H1 (cell line): ENCODE data around the gene FAAH2.

Source experiments
- BRCA1 ChIP-seq: IDR thresholded peaks from 2 replicates; pipeline ENCODE4 v1.6.1; 2012; ENCODE audit warnings: low read depth, low read length, improper control_type of control experiment
- CREB1 ChIP-seq: IDR thresholded peaks from 2 replicates; pipeline ENCODE4 v1.6.1; 2012; ENCODE audit warnings: inconsistent platforms
- EZH2 ChIP-seq: fragments of 200-600 bp; sonication (generic); IDR thresholded peaks from 2 replicates; pipeline ENCODE4 v1.7.1; 2012; ENCODE audit warnings: low read depth, mild to moderate bottlenecking, moderate library complexity, low read length, inconsistent platforms; ENCODE audit not compliant: severe bottlenecking
- FOSL1 ChIP-seq: IDR thresholded peaks from 2 replicates; pipeline ENCODE4 v1.6.1; 2011; ENCODE audit warnings: mild to moderate bottlenecking, low read depth, low read length, moderate library complexity; ENCODE audit not compliant: insufficient read depth
- MAFK ChIP-seq: IDR thresholded peaks from 2 replicates; pipeline ENCODE4 v1.6.1; 2012; ENCODE audit warnings: low read depth, mild to moderate bottlenecking, improper control_type of control experiment, low read length
- MAX ChIP-seq: IDR thresholded peaks from 2 replicates; pipeline ENCODE4 v1.6.1; 2012; ENCODE audit warnings: inconsistent platforms
- POLR2A ChIP-seq, 2 experiments: IDR thresholded peaks; 1 replicate in 1 of 2; 2 replicates in 1 of 2; pipeline ENCODE4 v1.6.1; 2011; ENCODE audit warnings: low read depth in 2 of 2, low read length in 2 of 2, mild to moderate bottlenecking in 2 of 2; ENCODE audit errors: control extremely low read depth in 1 of 2
- POLR2AphosphoS5 ChIP-seq: IDR thresholded peaks from 2 replicates; pipeline ENCODE4 v1.6.1; 2011; ENCODE audit warnings: low read depth, low read length
- RXRA ChIP-seq: IDR thresholded peaks from 2 replicates; pipeline ENCODE4 v1.6.1; 2011; ENCODE audit warnings: low read depth, mild to moderate bottlenecking, low read length, moderate library complexity; ENCODE audit not compliant: insufficient read depth
- SIN3A ChIP-seq, 2 experiments: IDR thresholded peaks in 1 of 2; conservative IDR thresholded peaks in 1 of 2; 2 replicates each; pipeline ENCODE4 v1.6.1; 2011 to 2012; ENCODE audit warnings: low read length in 2 of 2, improper control_type of control experiment in 1 of 2, low read depth in 1 of 2, mild to moderate bottlenecking in 1 of 2
- SIX5 ChIP-seq: IDR thresholded peaks from 2 replicates; pipeline ENCODE4 v1.6.1; 2011; ENCODE audit warnings: mild to moderate bottlenecking, low read depth, low read length
- TAF1 ChIP-seq: IDR thresholded peaks from 2 replicates; pipeline ENCODE4 v1.6.1; 2011; ENCODE audit warnings: mild to moderate bottlenecking, low read depth, low read length
- YY1 ChIP-seq: IDR thresholded peaks from 2 replicates; pipeline ENCODE4 v1.6.1; 2011; ENCODE audit warnings: low read depth, mild to moderate bottlenecking, low read length
- TF ChIP-seq, protein P1 (sequence below), 3 experiments: IDR thresholded peaks; 1 replicate in 2 of 3; 2 replicates in 1 of 3; pipeline versions ENCODE4 v1.5.1 to v1.6.1; 2011; ENCODE audit warnings: low read length in 3 of 3, mild to moderate bottlenecking in 3 of 3, inconsistent platforms in 2 of 3, low read depth in 1 of 3, moderate library complexity in 1 of 3; ENCODE audit not compliant: insufficient read depth in 1 of 3; ENCODE audit errors: control extremely low read depth in 1 of 3

DNA sequence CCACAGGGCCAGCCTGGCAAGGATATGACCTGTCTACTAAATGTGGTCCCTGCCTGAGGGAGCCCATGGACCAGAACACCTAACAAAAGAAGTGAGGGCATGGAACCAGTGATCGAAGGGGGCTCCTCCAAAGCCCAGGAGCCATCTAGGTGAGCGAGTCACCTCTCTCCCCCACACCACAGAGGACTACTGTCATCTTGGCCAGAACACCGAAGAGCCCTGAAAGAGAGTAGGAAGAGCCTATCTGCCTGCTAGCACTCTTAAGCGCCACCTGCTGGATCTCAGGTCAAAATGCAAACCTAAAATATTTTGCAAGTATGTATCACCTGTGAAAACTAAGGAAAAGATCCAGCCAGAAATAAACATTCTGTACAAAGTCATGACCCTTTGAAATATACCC is 167.4 kb downstream of the FAAH2 start:
- TF ChIP-seq TAF1 (no peak), MAFK (no peak), POLR2AphosphoS5 (no peak), POLR2A (IDR thresholded peaks at IDR 0.05; ENCODE audit: control extremely low read depth in 1 of 2, low read depth in 2 of 2, low read length in 2 of 2) (no peak), MAX (no peak), EZH2 (no peak), CREB1 (no peak), SIN3A (conservative IDR thresholded peaks at IDR 0.05 in 1 of 2, IDR thresholded peaks at IDR 0.05 in 1 of 2; ENCODE audit: low read depth in 1 of 2, low read length in 2 of 2) (no peak), BRCA1 (no peak), SIX5 (no peak), FOSL1 (no peak), RXRA (no peak), YY1 (no peak)
- TF ChIP-seq, protein P1, sequence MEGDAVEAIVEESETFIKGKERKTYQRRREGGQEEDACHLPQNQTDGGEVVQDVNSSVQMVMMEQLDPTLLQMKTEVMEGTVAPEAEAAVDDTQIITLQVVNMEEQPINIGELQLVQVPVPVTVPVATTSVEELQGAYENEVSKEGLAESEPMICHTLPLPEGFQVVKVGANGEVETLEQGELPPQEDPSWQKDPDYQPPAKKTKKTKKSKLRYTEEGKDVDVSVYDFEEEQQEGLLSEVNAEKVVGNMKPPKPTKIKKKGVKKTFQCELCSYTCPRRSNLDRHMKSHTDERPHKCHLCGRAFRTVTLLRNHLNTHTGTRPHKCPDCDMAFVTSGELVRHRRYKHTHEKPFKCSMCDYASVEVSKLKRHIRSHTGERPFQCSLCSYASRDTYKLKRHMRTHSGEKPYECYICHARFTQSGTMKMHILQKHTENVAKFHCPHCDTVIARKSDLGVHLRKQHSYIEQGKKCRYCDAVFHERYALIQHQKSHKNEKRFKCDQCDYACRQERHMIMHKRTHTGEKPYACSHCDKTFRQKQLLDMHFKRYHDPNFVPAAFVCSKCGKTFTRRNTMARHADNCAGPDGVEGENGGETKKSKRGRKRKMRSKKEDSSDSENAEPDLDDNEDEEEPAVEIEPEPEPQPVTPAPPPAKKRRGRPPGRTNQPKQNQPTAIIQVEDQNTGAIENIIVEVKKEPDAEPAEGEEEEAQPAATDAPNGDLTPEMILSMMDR (IDR thresholded peaks at IDR 0.05; ENCODE audit: control extremely low read depth in 1 of 3, insufficient read depth in 1 of 3, low read depth in 1 of 3, low read length in 3 of 3) = peak in 2 of 3 experiments; percentile 34 to 54; a peak in 2 of 4 replicates
